ENCODE results near the gene BYSL.

BYSL gene, protein sequence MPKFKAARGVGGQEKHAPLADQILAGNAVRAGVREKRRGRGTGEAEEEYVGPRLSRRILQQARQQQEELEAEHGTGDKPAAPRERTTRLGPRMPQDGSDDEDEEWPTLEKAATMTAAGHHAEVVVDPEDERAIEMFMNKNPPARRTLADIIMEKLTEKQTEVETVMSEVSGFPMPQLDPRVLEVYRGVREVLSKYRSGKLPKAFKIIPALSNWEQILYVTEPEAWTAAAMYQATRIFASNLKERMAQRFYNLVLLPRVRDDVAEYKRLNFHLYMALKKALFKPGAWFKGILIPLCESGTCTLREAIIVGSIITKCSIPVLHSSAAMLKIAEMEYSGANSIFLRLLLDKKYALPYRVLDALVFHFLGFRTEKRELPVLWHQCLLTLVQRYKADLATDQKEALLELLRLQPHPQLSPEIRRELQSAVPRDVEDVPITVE

DNA sequence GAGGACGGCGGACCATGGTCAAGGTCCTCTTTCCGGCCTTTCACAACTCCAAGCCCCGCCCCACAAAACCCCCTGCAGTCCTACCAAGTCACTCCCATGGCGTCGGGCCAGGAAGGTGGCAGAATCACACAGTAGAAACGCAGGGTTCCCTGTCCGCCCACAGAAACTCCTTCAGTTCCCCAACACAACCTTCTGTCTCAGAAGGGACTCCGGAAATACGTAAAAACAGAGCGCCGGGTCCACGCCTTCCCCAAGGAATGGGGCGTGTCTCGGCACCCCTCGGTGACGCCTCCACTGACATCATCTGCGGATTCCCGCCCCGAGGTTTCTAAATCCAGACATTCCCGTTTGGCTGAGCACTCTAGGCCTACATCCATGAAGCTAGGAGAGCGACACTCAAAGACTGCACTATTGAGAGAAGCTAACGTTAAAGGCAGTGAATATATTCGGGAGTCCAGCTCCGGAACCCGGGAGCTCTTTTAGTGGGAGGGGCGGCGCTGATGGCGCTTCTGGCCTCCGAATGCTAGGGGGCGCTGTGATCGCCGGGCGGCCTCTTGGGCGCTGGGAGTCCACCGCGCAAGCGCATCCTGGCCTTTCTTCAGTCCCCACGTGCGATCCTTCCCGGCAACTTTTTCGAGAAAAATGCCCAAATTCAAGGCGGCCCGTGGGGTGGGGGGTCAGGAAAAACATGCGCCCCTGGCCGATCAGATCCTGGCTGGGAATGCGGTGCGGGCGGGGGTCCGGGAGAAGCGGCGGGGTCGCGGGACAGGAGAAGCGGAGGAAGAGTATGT is at the start of gene BYSL, which contains the start of gene MED20:
TSS of gene BYSL (plus strand) at position 579 of the 791 bp plus-strand sequence. CDS start at position 643, 64 bp downstream.
TSS of gene MED20 (minus strand) at position 219 of the 791 bp plus-strand sequence. CDS start at position 98, 121 bp downstream.
- DNase-seq (ENCODE audit: low spot score): peak; percentile 96

DNA sequence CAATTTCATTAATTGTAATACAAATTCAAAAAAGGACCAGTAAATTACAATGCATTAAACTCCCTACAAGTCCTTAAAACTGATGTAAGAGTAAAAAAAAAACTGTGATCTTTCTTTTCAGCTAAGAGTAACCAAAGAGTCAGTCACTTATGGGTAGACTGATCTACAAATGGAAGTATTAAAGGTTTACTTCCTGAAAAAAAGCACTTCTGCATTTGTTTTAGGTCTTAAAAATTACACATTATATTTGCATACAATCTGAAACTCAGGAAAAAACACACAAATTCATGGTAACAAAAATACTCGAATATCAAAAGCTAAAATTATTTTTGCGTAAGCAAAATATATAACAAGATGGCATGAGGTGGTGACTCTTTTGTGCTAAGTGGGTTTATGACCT is 49.6 kb upstream of the BYSL start:
- DNase-seq (ENCODE audit: low spot score): no peak

DNA sequence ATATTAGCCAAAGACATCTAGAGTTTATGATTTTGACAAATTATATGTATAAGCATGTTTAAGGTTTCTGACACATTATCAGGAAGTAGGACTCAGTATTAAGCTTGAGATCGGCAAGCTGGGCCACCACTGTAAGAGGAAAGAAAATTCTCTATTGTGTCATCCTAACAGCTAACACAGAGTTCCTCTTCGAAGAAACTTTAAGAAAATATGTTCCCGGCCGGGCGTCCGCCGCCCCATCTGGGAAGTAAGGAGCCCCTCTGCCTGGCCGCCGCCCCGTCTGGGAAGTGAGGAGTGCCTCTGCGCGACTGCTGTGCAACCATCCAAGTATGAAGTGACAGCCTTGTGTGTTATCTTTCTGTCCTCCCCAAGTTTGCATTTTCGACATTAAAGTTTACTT is 49.2 kb upstream of the BYSL start:
- DNase-seq (ENCODE audit: low spot score): no peak

DNA sequence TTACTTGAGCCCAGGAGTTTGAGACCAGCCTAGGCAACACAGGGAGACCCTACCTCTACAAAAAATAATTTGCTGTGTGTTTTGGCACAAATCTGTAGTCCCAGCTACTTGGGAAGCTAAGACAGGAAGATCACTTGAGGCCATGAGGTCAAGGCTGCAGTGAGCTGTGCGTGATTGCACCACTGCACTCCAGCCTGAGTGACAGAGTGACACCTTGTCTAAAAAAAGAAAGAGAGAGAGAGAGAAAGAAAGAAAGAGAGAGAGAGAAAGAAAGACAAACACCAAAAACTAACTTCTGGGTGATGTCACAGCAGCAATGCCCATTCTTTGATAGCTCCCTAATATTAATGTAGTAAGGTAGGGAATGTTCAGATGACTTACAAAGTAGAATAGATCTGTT is 46.6 kb upstream of the BYSL start:
- no peak for DNase-seq (ENCODE audit: low spot score)

DNA sequence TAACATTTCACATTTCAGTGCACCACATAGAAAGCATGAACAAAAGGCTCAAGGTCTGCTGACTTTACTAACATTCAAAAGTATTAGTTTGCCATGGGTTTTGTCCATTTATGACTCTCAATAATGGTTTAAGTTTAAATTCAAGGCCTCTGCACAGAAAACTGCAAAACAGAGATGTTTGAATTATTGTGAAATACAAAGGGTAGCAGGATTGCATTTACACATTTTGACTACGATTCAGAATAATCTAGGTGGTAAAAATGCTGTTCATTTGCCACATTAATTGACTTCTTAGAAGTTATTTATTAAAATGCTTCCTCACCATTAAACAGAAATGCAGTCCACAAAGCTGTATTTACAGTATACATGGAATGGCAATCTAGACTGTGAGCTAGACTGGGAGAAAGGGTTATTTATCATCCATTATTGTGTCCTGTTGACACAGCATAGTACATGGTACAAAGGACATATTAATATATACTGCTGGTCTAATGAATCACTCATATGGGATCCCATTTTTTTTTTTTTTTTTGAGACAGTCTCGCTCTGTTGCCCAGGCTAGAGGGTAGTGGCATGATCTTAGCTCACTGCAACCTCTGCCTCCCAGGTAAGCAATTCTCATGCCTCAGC is 44.1 kb upstream of the BYSL start:
- no peak for DNase-seq (ENCODE audit: low spot score)

DNA sequence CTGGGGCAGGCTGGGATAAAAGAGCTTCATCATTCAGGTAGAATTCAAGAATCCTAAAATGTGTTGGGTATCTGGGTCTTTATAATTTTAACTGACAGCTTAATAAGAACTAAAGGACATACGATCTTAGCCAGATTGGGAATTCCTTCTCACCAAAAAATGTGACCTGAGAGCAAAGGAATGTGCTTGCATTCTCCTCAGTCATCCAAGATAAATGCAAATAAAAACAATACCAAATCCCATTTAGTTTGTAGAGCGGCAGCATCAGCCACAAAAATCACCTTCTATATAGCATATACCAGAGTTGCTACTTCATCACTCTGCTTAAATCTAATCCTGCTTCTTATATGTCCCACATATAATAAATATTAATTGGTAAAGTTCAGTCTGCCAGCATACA is 43.1 kb upstream of the BYSL start:
- no peak for DNase-seq (ENCODE audit: low spot score)

DNA sequence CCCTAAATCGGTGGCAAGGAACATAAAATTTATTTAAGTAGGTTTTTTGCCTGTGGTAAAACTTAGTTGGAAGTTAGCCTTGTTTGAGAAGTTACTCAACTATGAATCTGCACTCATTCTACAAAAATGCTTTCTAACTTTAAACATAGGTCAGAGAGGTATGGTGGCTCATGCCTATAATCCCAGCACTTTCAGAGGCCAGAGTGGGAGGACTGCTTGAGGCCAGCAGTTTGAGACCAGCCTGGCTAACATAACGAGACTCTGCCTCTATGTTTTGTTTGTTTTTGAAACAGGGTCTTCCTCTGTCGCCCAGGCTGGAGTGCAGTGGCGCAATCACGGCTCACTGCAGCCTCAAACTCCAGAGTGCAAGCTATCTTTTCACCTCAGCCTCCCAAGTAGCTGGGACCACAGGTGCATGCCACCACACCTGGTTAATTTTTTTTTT is 42.3 kb upstream of the BYSL start:
- DNase-seq (ENCODE audit: low spot score): no peak

DNA sequence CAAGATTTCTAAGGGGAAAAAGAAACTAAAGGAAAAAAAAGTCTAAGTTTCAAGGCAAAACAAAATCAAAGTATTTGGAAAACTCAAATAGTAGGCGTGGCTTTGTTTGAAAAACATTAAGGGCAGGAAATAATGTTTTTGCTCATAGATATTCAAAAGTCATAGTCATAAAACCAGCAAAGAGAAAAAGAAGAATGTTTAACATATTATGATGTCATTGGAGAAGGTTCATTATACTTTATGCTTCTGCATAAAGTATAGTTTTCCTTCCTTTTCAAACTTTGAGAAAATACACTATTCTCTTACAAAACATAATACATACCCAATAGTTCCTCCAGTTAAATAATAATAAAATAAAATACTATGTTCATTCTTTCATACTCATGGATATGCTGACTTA is 39.8 kb upstream of the BYSL start:
- DNase-seq (ENCODE audit: low spot score): no peak

DNA sequence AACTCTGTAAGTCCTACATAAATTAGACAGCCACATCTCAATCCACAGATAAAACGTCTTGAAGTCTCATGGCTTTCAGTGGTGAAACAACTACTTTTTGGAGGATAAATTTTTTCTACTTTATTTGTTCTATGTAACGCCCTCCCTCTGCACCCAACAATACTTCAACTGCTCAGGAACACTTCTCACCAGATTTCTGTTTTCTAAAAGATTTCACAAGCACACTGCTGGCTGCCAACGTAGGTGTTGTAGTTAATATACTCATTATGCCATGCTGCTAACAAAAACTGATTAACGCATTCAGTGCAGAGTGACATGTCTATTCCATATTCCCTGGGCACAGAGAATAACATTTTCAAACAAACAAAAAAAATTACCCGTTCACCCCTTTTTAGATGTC is 36.3 kb upstream of the BYSL start:
- DNase-seq (ENCODE audit: low spot score): no peak

DNA sequence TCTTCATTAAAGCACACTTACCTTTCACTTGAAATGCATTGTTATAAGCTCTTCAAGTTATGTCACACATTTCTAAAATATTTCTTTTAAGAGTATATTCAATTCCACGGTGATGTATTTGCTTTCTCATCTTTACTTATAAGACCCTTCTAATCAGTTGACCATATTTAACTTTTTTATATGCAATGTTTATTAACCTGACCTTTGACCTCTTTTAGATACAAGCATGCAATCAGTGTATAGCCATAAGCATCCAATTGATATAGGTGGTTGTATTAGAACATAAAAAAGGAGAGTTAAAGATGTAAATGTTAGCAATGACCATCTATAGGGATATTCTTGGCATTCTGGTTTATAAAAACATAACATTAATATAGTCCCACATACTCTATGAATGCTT is 35.4 kb upstream of the BYSL start:
- DNase-seq (ENCODE audit: low spot score): no peak

DNA sequence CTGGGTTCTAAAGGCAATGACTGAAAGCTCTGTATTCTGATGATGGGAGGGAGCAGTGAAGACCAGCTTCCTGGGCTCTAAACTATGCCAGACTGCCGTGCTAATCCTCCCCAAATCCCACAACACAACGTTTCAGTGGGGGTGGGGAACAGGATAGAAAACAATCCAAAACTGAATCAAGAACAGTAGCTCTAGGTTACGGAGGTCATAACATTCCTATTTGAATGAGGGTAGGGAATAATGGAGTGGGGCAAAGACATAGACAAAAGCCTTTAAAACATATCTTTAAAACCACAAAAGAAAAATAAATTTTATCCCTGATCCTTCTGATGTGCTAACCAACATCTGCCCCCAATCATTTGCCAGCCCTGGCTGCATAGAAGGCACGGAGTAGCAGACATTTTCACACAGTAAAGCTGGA is 34.0 kb upstream of the BYSL start:
- DNase-seq (ENCODE audit: low spot score): no peak

DNA sequence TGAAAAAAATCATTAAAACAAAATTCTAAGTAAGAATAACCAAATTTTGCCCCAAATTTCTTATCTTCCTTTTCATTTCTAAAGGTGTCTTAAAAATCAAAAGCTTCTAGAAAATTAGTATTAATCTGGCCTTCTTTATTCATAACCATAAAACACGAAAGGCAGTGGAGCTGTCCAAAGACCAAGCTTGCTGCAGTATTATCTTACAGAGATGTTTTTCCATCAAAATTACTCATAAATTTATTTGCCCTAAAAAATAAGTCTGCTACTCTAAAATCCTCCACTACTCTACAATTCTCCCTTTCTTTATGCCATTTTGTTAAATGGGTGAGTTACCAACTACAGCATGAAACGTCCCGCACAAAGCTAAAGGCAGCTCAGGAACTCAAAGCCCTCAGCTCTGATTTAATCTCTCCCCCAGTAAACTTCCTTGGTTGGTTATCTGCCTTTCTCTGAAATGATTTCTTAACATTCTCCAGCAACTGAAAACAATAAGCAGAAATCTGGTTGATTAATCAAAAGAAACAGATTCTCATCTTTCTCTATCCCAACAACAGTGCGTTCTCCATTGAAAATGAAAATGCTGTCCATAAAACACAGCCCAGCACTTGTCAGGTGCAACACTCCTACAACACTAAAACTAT is 28.3 kb upstream of the BYSL start:
- DNase-seq (ENCODE audit: low spot score): no peak

DNA sequence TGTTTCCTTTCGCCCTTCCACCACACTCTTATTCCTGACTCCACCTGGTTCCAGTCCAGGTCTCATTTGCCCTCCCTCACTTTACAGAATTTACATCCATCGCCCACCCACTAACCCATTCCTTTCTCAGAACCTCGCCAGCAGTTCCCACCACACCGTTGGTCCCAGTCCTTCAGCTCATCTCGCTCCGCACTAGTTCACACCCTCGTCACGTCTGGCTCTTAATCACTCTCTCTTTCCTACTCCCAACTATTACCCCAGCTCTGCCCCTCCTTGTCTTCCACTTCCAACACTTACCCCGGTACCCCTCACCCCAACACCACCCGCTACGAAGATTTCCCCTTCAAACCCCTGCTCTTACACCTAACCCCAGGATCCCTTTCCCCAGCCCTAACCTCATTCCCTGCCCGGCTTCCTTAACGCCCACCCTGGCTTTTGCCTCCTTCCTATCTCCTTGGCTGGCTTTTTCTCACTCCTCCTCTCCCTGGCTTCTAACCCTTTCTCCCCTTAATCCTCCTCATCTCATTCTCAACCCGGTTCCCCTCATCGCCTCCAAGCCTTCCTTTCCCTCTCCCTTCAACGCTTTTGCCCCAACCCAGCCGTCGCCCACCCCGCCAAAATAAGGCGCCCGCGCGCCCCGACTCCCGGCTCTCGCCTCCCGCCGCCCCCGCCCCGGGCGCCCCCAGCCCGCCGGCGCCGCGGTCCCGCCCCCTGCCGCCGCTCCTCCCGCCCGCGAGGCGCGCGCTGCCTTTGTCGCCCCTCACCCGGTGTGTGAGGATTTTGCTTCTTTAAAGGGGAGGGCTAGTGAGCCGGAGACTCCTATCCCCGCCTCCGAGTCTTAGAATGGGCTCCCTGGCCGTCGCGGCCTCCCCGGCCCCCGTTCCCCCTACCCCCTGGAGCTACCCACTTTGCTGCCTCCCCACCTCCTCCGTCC is 26.7 kb upstream of the BYSL start:
- peak; percentile 3 for DNase-seq (ENCODE audit: low spot score)

DNA sequence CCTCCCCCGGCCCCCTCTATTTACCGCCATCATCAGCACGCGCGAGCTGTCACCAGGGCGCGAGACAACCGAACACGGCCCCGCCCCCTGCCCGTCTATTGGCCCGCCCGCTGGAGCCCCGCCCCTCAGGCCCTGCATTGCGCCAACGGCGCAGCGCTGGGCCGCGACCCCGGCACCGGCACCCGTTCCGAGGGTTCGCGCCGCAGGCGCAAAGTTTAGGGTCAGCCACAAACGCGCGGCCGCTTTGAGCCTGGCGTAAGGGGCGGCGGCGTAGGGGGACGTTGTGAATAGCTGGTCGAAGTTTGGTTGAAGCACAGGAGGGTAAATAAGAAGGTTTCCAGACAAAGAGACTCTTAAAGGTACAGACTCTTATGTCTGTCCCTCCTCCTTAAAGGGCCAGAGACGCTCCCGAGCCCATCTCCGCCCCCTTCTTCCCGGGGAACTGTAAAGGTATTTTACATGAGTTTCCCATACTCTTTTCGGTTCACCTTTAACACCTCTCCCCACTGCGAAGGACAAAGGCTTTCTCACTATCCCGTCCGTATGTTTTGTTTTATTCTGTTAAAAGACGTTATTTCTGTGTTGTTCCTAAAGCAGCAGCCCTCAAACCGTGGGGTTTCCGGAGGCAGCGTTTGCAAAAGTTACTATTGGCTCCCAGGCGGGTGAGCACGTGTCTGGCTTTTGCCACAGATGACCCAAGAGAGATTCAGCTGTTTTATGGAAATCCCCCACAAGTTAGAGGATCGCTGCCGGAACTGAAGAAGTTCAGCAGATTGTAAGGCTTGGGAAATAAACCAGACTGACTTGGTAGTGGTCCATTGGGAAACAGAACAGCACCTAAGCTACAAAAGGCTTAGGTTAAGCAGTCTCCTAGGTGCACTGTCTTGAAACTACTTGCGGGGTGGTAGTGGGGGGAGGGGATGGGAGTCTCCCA is 25.7 kb upstream of the BYSL start, which contains the start of gene USP49:
TSS of gene USP49 (minus strand) at position 76 of the 934 bp plus-strand sequence. CDS start 88,392 bp downstream, outside the sequence.
- peak; percentile 87 for DNase-seq (ENCODE audit: low spot score)

DNA sequence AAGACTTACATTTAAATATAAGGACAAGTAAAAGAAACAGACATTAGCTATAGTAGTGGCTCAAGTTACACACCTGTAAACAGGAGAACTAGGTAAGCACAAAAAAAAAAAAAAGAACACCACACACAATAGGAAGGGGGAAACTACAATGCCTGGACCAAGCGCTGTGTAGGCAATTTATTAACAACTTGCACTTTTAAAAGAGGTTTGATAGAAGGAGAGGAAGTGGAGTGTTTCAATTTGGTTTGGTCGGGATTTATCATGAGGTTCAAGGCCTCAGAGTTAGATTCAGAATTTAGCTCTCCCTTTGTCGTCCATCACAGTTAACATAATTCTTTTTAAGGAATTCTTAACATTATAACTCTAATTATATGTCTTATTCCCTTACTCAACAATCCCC is 25.0 kb upstream of the BYSL start:
- no peak for DNase-seq (ENCODE audit: low spot score)

DNA sequence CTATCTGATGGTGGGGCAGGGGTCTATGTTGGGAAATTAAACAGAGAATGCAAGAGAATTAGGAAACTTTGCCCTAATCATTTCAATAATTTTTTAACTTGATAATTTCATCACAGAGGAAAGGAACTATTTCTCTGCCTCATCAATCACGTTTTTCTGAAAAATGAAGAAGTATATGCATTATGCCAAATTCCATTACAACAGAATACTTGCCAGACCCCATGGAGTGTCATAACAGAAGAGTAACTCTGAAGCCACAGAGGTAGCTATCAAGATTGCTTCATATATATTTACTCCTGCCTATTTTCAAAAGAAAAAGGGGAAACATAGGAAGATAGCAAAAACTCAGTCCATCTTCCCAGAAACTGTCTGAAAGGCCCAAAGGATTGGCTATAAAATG is 20.4 kb upstream of the BYSL start:
- no peak for DNase-seq (ENCODE audit: low spot score)

DNA sequence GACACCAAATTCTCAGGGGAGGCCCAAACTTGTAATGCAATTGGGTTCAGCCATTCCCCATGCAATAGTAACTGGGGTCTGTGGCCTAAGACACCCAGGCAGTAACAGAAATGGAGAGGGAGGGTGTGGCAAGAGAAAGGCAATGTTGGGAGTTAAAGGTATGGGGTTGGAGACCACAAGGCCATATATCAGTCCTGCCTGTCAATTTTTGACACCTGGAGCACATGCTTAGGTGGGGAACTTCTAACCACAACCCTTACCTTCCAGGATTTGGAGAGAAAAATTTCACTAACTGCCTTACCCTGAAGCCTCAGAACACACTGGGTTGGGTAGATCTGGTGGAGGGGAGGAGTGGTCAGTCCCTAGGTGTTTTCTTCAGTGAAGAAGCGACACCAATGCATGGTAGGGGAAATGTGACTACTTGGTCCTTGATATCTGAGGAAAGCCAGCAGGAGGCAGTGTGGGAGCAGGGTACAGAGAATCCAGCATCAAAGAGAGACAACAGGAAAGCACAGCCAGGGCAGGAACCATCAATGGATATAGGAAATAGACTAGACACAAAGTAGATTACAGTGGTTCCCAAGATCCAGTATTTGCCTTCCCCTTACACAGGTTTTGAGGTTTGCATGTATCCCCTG is 19.3 kb upstream of the BYSL start:
- DNase-seq (ENCODE audit: low spot score): no peak

DNA sequence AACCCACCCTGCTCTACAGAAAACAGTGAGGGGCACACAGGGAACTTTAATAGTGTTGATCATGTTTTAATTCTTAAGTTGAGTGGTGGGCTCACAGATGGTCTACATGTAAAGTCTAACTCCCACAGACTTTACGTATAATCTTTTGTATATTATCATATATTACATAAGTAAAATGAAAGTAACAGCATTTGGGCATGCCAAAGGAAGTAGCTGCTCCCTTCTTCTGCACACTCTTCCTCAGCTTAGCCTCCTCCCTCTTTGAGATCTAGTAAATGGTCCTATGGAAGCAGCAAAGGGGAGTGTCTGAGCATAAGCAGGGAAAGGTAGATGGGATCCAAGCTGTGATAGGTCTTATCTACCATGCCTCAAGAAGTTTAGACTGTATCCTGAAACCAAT is 11.6 kb upstream of the BYSL start:
- no peak for DNase-seq (ENCODE audit: low spot score)

DNA sequence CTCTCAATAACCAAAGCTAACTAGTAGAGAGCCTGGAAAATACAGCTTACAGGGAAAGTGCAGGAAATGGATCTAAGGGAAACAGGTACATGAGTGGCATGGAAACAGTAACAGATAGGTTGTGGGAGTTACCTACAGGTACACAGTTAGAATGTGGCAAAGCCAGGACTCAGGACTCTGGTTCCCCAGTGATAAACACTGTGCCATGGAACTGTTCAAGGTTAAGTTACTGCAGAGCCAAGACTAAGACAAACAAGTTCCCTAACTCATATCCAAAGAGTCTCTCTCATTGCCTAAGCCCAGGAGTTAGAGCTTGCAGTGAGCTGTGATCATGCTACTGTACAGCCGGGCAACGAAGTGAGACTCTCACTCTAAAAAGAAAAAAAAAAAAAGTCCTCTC is 7.0 kb upstream of the BYSL start:
- no peak for DNase-seq (ENCODE audit: low spot score)

All from putamen (tissue), 1 donor.